HepG2 (cell line): ENCODE measurements around the gene NDUFS7. TPM values are rescaled to one million over a fixed set of nuclear protein-coding genes. Genes with fewer than 3 reads are reported as not detected.

Experiments used
- polyA plus RNA-seq, 8 experiments: library from polyadenylated mRNA; depleted of rRNA in 3 of 8; stranded (reverse) in 7 of 8; unstranded in 1 of 8; fragments of >200 nt; fragmentation: Illumina TruSeq in 4 of 8; extraction: Trizol in 4 of 8; gene quantifications; 2 replicates each; pipeline versions ENCODE4 v1.2.1 to v1.2.3, GENCODE V29; 2011 to 2016; ENCODE audit warnings: low read depth in 4 of 8, missing spikeins in 1 of 8, mixed read lengths in 1 of 8; ENCODE audit not compliant: insufficient read depth in 1 of 8
- total RNA-seq, 5 experiments: library from RNA; depleted of rRNA; stranded (reverse); fragments of >200 nt; fragmentation: Illumina TruSeq; extraction: Trizol; gene quantifications; 2 replicates each; pipeline ENCODE4 v1.2.3, GENCODE V29; 2016; ENCODE audit warnings: low read depth in 1 of 5

The NDUFS7 gene
- total and polyA plus RNA-seq, 2 of the 13 experiments (the other 11 are each of a cell fraction or from before 2014, with no cell fraction given) = 34.3 to 66.9 TPM

Other genes with a start within 250 kb of the NDUFS7 start
- gene SBNO2, start 209.6 kb upstream of the NDUFS7 start, total RNA-seq (2016; rRNA removed; fragmentation: Illumina TruSeq; extraction: Trizol) = 5.8 and 10.4 TPM in 2 replicates
- gene SBNO2, start 209.6 kb upstream of the NDUFS7 start, polyA plus RNA-seq (2011; rRNA removed) = 8.6 and 10.8 TPM in 2 replicates
- 28.4 and 43.6 TPM in 2 replicates for gene STK11, start 178.1 kb upstream of the NDUFS7 start, total RNA-seq (2016; rRNA removed; fragmentation: Illumina TruSeq; extraction: Trizol)
- gene STK11, start 178.1 kb upstream of the NDUFS7 start, polyA plus RNA-seq (2011; rRNA removed) = 27.5 and 40.8 TPM in 2 replicates
- gene CBARP, start 145.9 kb upstream of the NDUFS7 start, total RNA-seq (2016; rRNA removed; fragmentation: Illumina TruSeq; extraction: Trizol) = 0.27 and 1.2 TPM in 2 replicates
- gene CBARP, start 145.9 kb upstream of the NDUFS7 start, polyA plus RNA-seq (2011; rRNA removed) = 1.4 and 2.8 TPM in 2 replicates
- 78.7 and 88.0 TPM in 2 replicates for gene ATP5F1D, start 142.2 kb upstream of the NDUFS7 start, total RNA-seq (2016; rRNA removed; fragmentation: Illumina TruSeq; extraction: Trizol)
- gene ATP5F1D, start 142.2 kb upstream of the NDUFS7 start, polyA plus RNA-seq (2011; rRNA removed) = 39.4 and 49.3 TPM in 2 replicates
- 8.4 and 10.7 TPM in 2 replicates for gene MIDN, start 135.3 kb upstream of the NDUFS7 start, total RNA-seq (2016; rRNA removed; fragmentation: Illumina TruSeq; extraction: Trizol)
- 18.0 and 19.6 TPM in 2 replicates for gene MIDN, start 135.3 kb upstream of the NDUFS7 start, polyA plus RNA-seq (2011; rRNA removed)
- gene CIRBP, start 114.6 kb upstream of the NDUFS7 start, total RNA-seq (2016; rRNA removed; fragmentation: Illumina TruSeq; extraction: Trizol) = 133 and 135 TPM in 2 replicates
- 140 and 177 TPM in 2 replicates for gene CIRBP, start 114.6 kb upstream of the NDUFS7 start, polyA plus RNA-seq (2011; rRNA removed)
- 21.9 and 31.3 TPM in 2 replicates for gene FAM174C, start 108.4 kb upstream of the NDUFS7 start, total RNA-seq (2016; rRNA removed; fragmentation: Illumina TruSeq; extraction: Trizol)
- 19.5 and 21.2 TPM in 2 replicates for gene FAM174C, start 108.4 kb upstream of the NDUFS7 start, polyA plus RNA-seq (2011; rRNA removed)
- 4.3 and 9.9 TPM in 2 replicates for gene EFNA2, start 98.0 kb upstream of the NDUFS7 start, total RNA-seq (2016; rRNA removed; fragmentation: Illumina TruSeq; extraction: Trizol)
- 6.0 and 11.1 TPM in 2 replicates for gene EFNA2, start 98.0 kb upstream of the NDUFS7 start, polyA plus RNA-seq (2011; rRNA removed)
- gene GAMT, start 17.6 kb downstream of the NDUFS7 start, total RNA-seq (2016; rRNA removed; fragmentation: Illumina TruSeq; extraction: Trizol) = 113 and 124 TPM in 2 replicates
- gene GAMT, start 17.6 kb downstream of the NDUFS7 start, polyA plus RNA-seq (2011; rRNA removed) = 115 and 120 TPM in 2 replicates
- gene DAZAP1, start 23.7 kb downstream of the NDUFS7 start, total RNA-seq (2016; rRNA removed; fragmentation: Illumina TruSeq; extraction: Trizol) = 50.5 and 79.2 TPM in 2 replicates
- gene DAZAP1, start 23.7 kb downstream of the NDUFS7 start, polyA plus RNA-seq (2011; rRNA removed) = 58.7 and 63.3 TPM in 2 replicates
- 695 and 780 TPM in 2 replicates for gene RPS15, start 54.5 kb downstream of the NDUFS7 start, total RNA-seq (2016; rRNA removed; fragmentation: Illumina TruSeq; extraction: Trizol)
- gene RPS15, start 54.5 kb downstream of the NDUFS7 start, polyA plus RNA-seq (2011; rRNA removed) = 1,411 and 1,504 TPM in 2 replicates
- gene APC2, start 66.2 kb downstream of the NDUFS7 start, total RNA-seq (2016; rRNA removed; fragmentation: Illumina TruSeq; extraction: Trizol) = 0.22 TPM in 1 of 2 replicates, not detected in the other
- 0.08 and 0.16 TPM in 2 replicates for gene APC2, start 66.2 kb downstream of the NDUFS7 start, polyA plus RNA-seq (2011; rRNA removed)
- gene C19orf25, start 95.3 kb downstream of the NDUFS7 start, total RNA-seq (2016; rRNA removed; fragmentation: Illumina TruSeq; extraction: Trizol) = 32.3 and 32.4 TPM in 2 replicates
- 14.2 and 19.5 TPM in 2 replicates for gene C19orf25, start 95.3 kb downstream of the NDUFS7 start, polyA plus RNA-seq (2011; rRNA removed)
- 0.52 and 2.0 TPM in 2 replicates for gene PCSK4, start 106.4 kb downstream of the NDUFS7 start, total RNA-seq (2016; rRNA removed; fragmentation: Illumina TruSeq; extraction: Trizol)
- 2.7 and 3.1 TPM in 2 replicates for gene PCSK4, start 106.4 kb downstream of the NDUFS7 start, polyA plus RNA-seq (2011; rRNA removed)
- gene REEP6, start 107.3 kb downstream of the NDUFS7 start, total RNA-seq (2016; rRNA removed; fragmentation: Illumina TruSeq; extraction: Trizol) = 15.6 and 28.8 TPM in 2 replicates
- gene REEP6, start 107.3 kb downstream of the NDUFS7 start, polyA plus RNA-seq (2011; rRNA removed) = 10.0 and 17.3 TPM in 2 replicates
- gene ADAMTSL5, start 129.1 kb downstream of the NDUFS7 start, total RNA-seq (2016; rRNA removed; fragmentation: Illumina TruSeq; extraction: Trizol) = 0.24 and 0.60 TPM in 2 replicates
- 2.7 and 3.8 TPM in 2 replicates for gene ADAMTSL5, start 129.1 kb downstream of the NDUFS7 start, polyA plus RNA-seq (2011; rRNA removed)
- not detected in 2 replicates for gene PLK5, start 140.2 kb downstream of the NDUFS7 start, total RNA-seq (2016; rRNA removed; fragmentation: Illumina TruSeq; extraction: Trizol)
- gene PLK5, start 140.2 kb downstream of the NDUFS7 start, polyA plus RNA-seq (2011; rRNA removed) = not detected in 2 replicates
- 10.2 and 17.1 TPM in 2 replicates for gene MEX3D, start 184.4 kb downstream of the NDUFS7 start, total RNA-seq (2016; rRNA removed; fragmentation: Illumina TruSeq; extraction: Trizol)
- 3.6 and 5.8 TPM in 2 replicates for gene MEX3D, start 184.4 kb downstream of the NDUFS7 start, polyA plus RNA-seq (2011; rRNA removed)
- gene MBD3, start 209.0 kb downstream of the NDUFS7 start, total RNA-seq (2016; rRNA removed; fragmentation: Illumina TruSeq; extraction: Trizol) = 58.9 and 76.9 TPM in 2 replicates
- gene MBD3, start 209.0 kb downstream of the NDUFS7 start, polyA plus RNA-seq (2011; rRNA removed) = 21.2 and 32.4 TPM in 2 replicates
- 214 and 216 TPM in 2 replicates for gene UQCR11, start 221.6 kb downstream of the NDUFS7 start, total RNA-seq (2016; rRNA removed; fragmentation: Illumina TruSeq; extraction: Trizol)
- gene UQCR11, start 221.6 kb downstream of the NDUFS7 start, polyA plus RNA-seq (2011; rRNA removed) = 111 and 125 TPM in 2 replicates